ENCODE data around the gene NT5C1A. TPM values are rescaled to one million over a fixed set of nuclear protein-coding genes. Genes with fewer than 3 reads are reported as not detected.
A peak's percentile ranks its signal among the peaks of the same experiment; 100 is the strongest.

NT5C1A gene
- total RNA-seq (2014; rRNA removed; shearing (Covaris generic); ENCODE audit: low replicate concordance) = 0.52 and 0.61 TPM in 2 replicates

DNA sequence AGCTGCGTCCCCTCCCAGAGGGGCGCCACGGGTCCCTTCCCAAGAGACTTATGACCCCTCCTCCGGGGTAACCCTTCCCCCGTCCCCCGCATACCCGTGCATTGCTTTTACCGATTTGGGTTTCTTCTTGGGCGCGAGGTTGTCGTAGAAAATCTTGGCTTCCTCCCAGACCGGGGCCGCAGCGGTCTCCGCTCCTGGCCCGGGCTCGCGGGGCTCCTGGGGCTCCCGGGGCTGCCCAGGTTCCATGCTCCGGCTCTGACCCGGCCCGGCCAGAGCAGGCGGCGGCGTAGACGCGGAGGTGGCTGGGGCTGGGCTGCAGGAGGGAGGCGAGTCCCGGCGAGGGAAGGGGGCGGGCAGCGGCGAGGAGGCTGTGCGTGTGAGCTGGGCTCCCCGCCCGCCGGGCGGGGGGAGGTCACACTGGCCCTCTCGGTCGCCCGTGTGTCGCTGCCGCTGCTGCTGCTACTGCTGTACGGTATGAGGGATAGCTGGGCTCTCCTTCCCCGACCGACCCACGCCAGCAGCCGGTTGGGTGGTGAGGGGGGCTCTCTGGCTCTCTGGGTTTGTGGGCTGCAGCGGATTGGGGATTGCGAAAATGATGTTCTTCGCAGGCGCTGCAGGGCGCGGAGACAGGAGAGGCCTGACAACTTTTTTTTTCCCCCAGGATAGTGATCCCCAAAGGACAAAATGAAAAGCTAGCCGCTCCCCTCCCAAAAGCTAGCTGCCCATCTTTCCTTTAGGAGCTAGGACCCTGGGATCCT is at the start of gene NT5C1A:
Gene NT5C1A, minus strand, starts transcription at position 315 of the 758 bp plus-strand sequence. Its CDS starts 69 bp downstream, at position 246.
- Histone ChIP-seq H4K20me1 (ENCODE audit: insufficient read depth, low read depth, low read length) (no peaks in the 10 kb centered on the region), H3K27me3 (ENCODE audit: low read length) (no peaks in the 10 kb centered on the region), H3K36me3 (ENCODE audit: insufficient read depth, low read length) (no peaks in the 10 kb centered on the region), H3K9me3 (ENCODE audit: low read length) (no peaks in the 10 kb centered on the region), H3K9me2 (replicated peaks; ENCODE audit: insufficient read depth, low read length) (no peaks in the 10 kb centered on the region), H3K4me3 (ENCODE audit: low read length) (no peak within 1 kb of the TSS), H2AFZ (ENCODE audit: low read length) (no peak within 1 kb of the TSS), H3K79me2 (ENCODE audit: low read length) (no peaks in the 10 kb centered on the region), H3K4me1 (ENCODE audit: low read length) (no peaks in the 10 kb centered on the region), H3K4me2 (ENCODE audit: low read depth, low read length, poor library complexity, severe bottlenecking) (peak within 1 kb of the TSS; percentile 35), H3K9ac (ENCODE audit: low read length) (no peak within 1 kb of the TSS), H3K27ac (ENCODE audit: low read length) (no peak within 1 kb of the TSS)
- DNase-seq = no peak

DNA sequence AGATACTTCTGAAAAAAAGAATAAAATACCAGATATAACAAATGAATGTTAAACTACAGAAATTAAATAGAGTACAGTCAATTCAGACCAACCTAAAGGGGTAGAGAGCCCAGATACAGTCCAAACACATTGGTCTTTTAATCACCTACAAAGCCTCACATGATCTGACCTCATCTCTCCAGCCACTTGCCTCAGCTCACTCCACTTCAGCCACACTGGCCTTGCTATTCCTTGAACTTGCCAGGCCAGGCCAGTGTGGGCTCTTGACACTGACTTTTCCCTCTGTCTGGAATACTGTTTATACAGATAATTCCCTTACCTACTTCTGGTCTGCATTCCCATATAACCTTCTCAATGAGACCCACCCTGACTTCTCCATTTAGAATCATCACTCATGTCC is 49.8 kb upstream of the NT5C1A start:
- Histone ChIP-seq H3K79me2 (ENCODE audit: low read length) (no peaks in the 10 kb centered on the region), H2AFZ (ENCODE audit: low read length) (no peak overlapping the region), H3K4me1 (ENCODE audit: low read length) (no peaks in the 10 kb centered on the region), H4K20me1 (ENCODE audit: insufficient read depth, low read depth, low read length) (no peaks in the 10 kb centered on the region), H3K9ac (ENCODE audit: low read length) (no peak overlapping the region), H3K36me3 (ENCODE audit: insufficient read depth, low read length) (no peaks in the 10 kb centered on the region), H3K27ac (ENCODE audit: low read length) (no peak overlapping the region), H3K9me3 (ENCODE audit: low read length) (no peaks in the 10 kb centered on the region), H3K27me3 (ENCODE audit: low read length) (no peaks in the 10 kb centered on the region), H3K4me2 (ENCODE audit: low read depth, low read length, poor library complexity, severe bottlenecking) (no peak overlapping the region), H3K4me3 (ENCODE audit: low read length) (no peak overlapping the region), H3K9me2 (replicated peaks; ENCODE audit: insufficient read depth, low read length) (no peaks in the 10 kb centered on the region)
- no peak for DNase-seq

DNA sequence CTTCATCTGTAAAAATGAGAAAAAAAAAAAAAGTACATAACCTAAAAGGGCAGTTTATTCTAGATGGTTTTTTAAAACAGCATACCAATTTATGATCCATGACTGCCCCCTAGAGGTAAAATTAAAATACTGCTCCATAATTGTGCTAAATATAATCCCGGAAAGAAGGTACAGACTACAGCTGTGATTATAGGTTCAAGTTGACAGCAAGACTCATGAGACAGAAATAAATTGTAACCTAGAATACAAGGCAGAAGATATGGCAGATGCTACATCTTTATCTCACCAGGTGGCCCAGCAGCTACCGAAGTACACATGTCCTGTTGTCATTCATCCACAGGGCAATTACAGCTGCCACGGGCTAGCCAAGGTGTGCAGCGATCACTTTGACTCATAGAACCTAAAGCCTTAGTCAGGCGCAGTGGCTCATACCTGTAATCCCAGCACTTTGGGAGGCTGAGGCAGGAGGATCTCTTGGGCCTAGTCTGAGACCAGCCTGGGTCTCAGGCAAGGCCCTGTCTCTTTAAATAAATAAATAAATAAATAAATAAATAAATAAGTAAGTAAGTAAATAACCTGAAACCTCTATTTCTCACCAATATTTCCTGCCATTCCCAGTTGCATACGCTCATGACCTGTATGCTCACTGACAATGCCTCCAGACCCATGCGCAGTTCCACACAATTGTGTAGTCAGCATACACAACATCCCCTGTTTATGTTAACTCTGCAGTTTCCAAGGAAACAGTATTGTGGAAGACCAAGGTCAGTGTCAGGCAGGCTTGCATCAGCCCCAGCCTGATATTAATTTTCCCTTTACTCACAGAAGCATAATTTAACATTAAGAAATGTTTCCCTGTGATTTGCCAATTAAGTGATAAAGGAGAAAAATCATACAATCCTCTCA is 48.4 kb upstream of the NT5C1A start:
- Histone ChIP-seq H3K36me3 (ENCODE audit: insufficient read depth, low read length) (no peaks in the 10 kb centered on the region), H3K79me2 (ENCODE audit: low read length) (no peaks in the 10 kb centered on the region), H4K20me1 (ENCODE audit: insufficient read depth, low read depth, low read length) (no peaks in the 10 kb centered on the region), H2AFZ (ENCODE audit: low read length) (no peak overlapping the region), H3K27me3 (ENCODE audit: low read length) (no peaks in the 10 kb centered on the region), H3K4me3 (ENCODE audit: low read length) (no peak overlapping the region), H3K27ac (ENCODE audit: low read length) (no peak overlapping the region), H3K4me2 (ENCODE audit: low read depth, low read length, poor library complexity, severe bottlenecking) (no peak overlapping the region), H3K4me1 (ENCODE audit: low read length) (no peaks in the 10 kb centered on the region), H3K9me3 (ENCODE audit: low read length) (no peaks in the 10 kb centered on the region), H3K9me2 (replicated peaks; ENCODE audit: insufficient read depth, low read length) (no peaks in the 10 kb centered on the region), H3K9ac (ENCODE audit: low read length) (no peak overlapping the region)
- peak; percentile 86 for DNase-seq

DNA sequence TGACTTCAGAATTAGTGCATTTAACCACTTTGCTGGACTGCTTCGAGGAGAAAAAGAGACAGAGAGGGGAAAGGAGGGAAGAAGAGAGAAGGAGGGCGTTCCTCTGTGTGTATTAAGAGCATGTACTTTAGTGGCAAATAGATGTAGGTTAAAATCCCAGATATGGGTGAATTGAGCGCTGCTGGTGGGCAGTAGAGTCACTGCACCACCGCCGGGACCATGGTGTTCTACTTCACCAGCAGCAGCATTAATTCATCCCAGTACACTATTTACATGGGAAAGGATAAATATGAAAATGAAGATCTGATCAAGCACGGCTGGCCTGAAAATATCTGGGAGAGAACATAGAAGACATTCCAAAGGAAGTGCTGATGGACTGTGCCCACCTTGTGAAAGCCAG is 45.9 kb upstream of the NT5C1A start:
- H2AFZ ChIP-seq (ENCODE audit: low read length) = no peak overlapping the region
- no peak overlapping the region for H3K4me3 ChIP-seq (ENCODE audit: low read length)
- H3K9me3 ChIP-seq (ENCODE audit: low read length) = no peaks in the 10 kb centered on the region
- no peaks in the 10 kb centered on the region for H3K36me3 ChIP-seq (ENCODE audit: insufficient read depth, low read length)
- H3K4me2 ChIP-seq (ENCODE audit: low read depth, low read length, poor library complexity, severe bottlenecking) = no peak overlapping the region
- DNase-seq = no peak
- H3K9me2 ChIP-seq (replicated peaks; ENCODE audit: insufficient read depth, low read length) = no peaks in the 10 kb centered on the region
- H3K9ac ChIP-seq (ENCODE audit: low read length) = no peak overlapping the region
- H3K79me2 ChIP-seq (ENCODE audit: low read length) = no peaks in the 10 kb centered on the region
- no peak overlapping the region for H3K27ac ChIP-seq (ENCODE audit: low read length)
- no peaks in the 10 kb centered on the region for H3K27me3 ChIP-seq (ENCODE audit: low read length)
- H4K20me1 ChIP-seq (ENCODE audit: insufficient read depth, low read depth, low read length) = no peaks in the 10 kb centered on the region
- no peaks in the 10 kb centered on the region for H3K4me1 ChIP-seq (ENCODE audit: low read length)

DNA sequence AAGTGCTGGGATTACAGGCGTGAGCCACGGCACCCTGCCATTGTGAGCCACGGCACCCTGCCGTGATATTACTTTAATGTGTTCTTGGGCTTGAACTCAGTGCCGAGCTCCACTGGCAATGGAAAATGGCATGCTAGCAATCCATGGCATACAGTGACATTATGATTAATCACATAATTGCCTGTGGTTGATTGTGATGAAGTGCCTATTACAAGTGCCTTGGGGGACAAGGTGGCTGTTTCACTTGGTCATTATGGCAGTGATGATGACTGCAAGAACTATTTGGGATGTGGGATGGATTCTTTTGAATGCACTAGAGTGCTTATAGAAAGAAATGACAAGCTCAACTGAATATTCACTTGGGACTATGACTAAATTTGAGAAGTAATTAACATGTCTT is 41.6 kb upstream of the NT5C1A start:
- no peak overlapping the region for H3K9ac ChIP-seq (ENCODE audit: low read length)
- no peaks in the 10 kb centered on the region for H3K9me3 ChIP-seq (ENCODE audit: low read length)
- H3K79me2 ChIP-seq (ENCODE audit: low read length) = no peaks in the 10 kb centered on the region
- H3K36me3 ChIP-seq (ENCODE audit: insufficient read depth, low read length) = no peaks in the 10 kb centered on the region
- no peaks in the 10 kb centered on the region for H3K9me2 ChIP-seq (replicated peaks; ENCODE audit: insufficient read depth, low read length)
- H4K20me1 ChIP-seq (ENCODE audit: insufficient read depth, low read depth, low read length) = no peaks in the 10 kb centered on the region
- H2AFZ ChIP-seq (ENCODE audit: low read length) = no peak overlapping the region
- H3K4me2 ChIP-seq (ENCODE audit: low read depth, low read length, poor library complexity, severe bottlenecking) = no peak overlapping the region
- H3K27me3 ChIP-seq (ENCODE audit: low read length) = no peaks in the 10 kb centered on the region
- DNase-seq = no peak
- no peak overlapping the region for H3K27ac ChIP-seq (ENCODE audit: low read length)
- no peaks in the 10 kb centered on the region for H3K4me1 ChIP-seq (ENCODE audit: low read length)
- H3K4me3 ChIP-seq (ENCODE audit: low read length) = no peak overlapping the region

DNA sequence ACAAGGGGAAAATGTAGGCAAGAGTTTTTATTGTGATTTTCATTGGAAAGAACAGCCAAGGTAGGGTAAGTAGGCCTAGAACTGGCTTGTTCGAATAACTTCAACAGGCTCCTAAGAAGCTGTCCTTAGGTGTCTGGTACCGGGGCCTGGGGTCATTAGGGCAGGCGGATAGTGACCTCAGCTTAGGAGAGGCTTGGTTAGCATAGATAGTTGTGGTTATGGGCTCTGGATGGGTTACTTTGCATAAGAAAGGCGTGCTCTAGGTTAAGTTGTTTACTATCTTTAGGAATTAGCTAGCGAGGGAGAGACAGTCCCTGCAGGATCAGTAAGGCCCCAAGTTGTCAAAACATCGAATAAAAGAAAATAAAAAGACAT is 40.0 kb upstream of the NT5C1A start:
- H3K4me1 ChIP-seq (ENCODE audit: low read length) = no peaks in the 10 kb centered on the region
- no peaks in the 10 kb centered on the region for H3K27me3 ChIP-seq (ENCODE audit: low read length)
- H3K36me3 ChIP-seq (ENCODE audit: insufficient read depth, low read length) = no peaks in the 10 kb centered on the region
- H3K27ac ChIP-seq (ENCODE audit: low read length) = no peak overlapping the region
- H2AFZ ChIP-seq (ENCODE audit: low read length) = no peak overlapping the region
- no peaks in the 10 kb centered on the region for H3K79me2 ChIP-seq (ENCODE audit: low read length)
- no peaks in the 10 kb centered on the region for H3K9me2 ChIP-seq (replicated peaks; ENCODE audit: insufficient read depth, low read length)
- H3K4me2 ChIP-seq (ENCODE audit: low read depth, low read length, poor library complexity, severe bottlenecking) = no peak overlapping the region
- DNase-seq = no peak
- H3K9ac ChIP-seq (ENCODE audit: low read length) = no peak overlapping the region
- no peaks in the 10 kb centered on the region for H4K20me1 ChIP-seq (ENCODE audit: insufficient read depth, low read depth, low read length)
- H3K9me3 ChIP-seq (ENCODE audit: low read length) = no peaks in the 10 kb centered on the region
- no peak overlapping the region for H3K4me3 ChIP-seq (ENCODE audit: low read length)

DNA sequence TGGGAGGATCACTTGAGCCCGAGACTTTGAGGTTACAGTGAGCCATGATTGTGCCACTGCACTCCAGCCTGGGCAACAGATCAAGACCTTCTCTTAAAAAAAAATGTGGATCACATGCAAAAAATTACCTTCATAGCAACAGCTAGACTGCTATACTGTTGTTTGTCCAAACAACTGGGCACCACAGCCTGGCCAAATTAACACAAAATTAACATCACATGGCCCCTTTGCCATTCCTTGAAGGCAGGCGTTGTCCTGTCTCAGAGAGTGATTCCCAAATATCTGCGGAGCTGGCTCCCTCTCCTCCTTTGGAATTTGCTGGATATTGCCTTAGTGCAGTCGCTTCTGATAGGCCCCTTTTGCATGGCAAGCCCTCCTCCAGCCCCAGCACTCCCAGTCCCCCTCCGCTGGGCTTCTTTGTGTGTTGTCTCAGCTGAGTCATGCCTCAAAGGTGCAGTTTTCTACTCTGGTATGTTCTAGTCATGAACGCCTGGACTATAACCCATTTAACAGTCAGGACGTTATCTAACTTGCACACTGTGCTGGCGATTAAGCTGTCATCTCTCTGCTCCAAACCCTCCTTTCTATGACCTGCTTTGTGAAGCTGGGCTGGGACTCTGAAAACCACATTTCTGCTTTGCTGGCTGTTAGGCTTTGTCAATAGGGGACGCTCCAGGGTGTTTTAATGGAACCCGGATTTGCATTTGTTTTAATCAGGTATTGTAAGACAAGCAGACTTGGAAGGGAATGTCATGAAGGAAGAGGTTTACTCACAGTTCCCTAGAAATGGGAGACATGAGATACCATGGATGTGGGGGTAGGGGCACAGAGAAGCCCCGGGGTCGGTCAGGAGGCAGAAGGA is 39.4 kb upstream of the NT5C1A start:
- Histone ChIP-seq H2AFZ (ENCODE audit: low read length) (no peak overlapping the region), H3K27me3 (ENCODE audit: low read length) (no peaks in the 10 kb centered on the region), H3K4me3 (ENCODE audit: low read length) (no peak overlapping the region), H3K9me3 (ENCODE audit: low read length) (no peaks in the 10 kb centered on the region), H4K20me1 (ENCODE audit: insufficient read depth, low read depth, low read length) (no peaks in the 10 kb centered on the region), H3K9ac (ENCODE audit: low read length) (no peak overlapping the region), H3K27ac (ENCODE audit: low read length) (no peak overlapping the region), H3K4me2 (ENCODE audit: low read depth, low read length, poor library complexity, severe bottlenecking) (no peak overlapping the region), H3K4me1 (ENCODE audit: low read length) (no peaks in the 10 kb centered on the region), H3K9me2 (replicated peaks; ENCODE audit: insufficient read depth, low read length) (no peaks in the 10 kb centered on the region), H3K79me2 (ENCODE audit: low read length) (no peaks in the 10 kb centered on the region), H3K36me3 (ENCODE audit: insufficient read depth, low read length) (no peaks in the 10 kb centered on the region)
- no peak for DNase-seq

DNA sequence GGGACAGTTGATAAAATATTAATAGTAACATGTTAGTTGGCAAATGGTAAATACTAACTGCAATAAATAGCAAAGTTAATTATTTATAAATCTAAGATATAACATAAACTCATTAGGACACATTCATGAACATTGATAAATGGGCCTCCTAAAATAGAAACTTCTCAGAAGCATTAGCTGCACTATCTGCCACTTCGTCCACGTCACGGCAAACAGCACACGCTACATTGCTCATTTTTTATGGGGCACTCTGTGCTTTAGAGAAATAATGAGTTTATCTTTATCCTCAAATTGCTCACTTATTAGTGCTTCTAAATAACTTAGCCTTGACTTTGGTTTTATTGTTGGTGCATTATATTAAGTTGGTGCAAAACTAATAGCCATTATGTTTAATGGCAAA is 35.6 kb upstream of the NT5C1A start:
- Histone ChIP-seq H2AFZ (ENCODE audit: low read length) (no peak overlapping the region), H3K9me3 (ENCODE audit: low read length) (no peaks in the 10 kb centered on the region)

More for the DNA sequence above, 35.6 kb upstream of the NT5C1A start:
- Histone ChIP-seq H3K27me3 (ENCODE audit: low read length) (no peaks in the 10 kb centered on the region), H3K9me2 (replicated peaks; ENCODE audit: insufficient read depth, low read length) (no peaks in the 10 kb centered on the region), H3K27ac (ENCODE audit: low read length) (no peak overlapping the region), H3K4me2 (ENCODE audit: low read depth, low read length, poor library complexity, severe bottlenecking) (no peak overlapping the region), H3K4me3 (ENCODE audit: low read length) (no peak overlapping the region), H3K36me3 (ENCODE audit: insufficient read depth, low read length) (no peaks in the 10 kb centered on the region), H4K20me1 (ENCODE audit: insufficient read depth, low read depth, low read length) (no peaks in the 10 kb centered on the region), H3K4me1 (ENCODE audit: low read length) (no peaks in the 10 kb centered on the region), H3K9ac (ENCODE audit: low read length) (no peak overlapping the region), H3K79me2 (ENCODE audit: low read length) (no peaks in the 10 kb centered on the region)
- DNase-seq = no peak

All from Karpas-422 (cell line).